GM21526 (cell line): ENCODE results near the gene FAM170B.
A peak's percentile ranks its signal among the peaks of the same experiment; 100 is the strongest.

Source experiments
- ATAC-seq: cut with Tn5 transposase; IDR thresholded peaks from one replicate; pipeline ENCODE4 v1.9.1; 2021; ENCODE audit warnings: moderate library complexity; ENCODE audit not compliant: unreplicated experiment, low FRiP score

Gene FAM170B

GRCh38 chr10:49170632-49171325, 37.0 kb upstream of the FAM170B start:
- no peak for ATAC-seq

GRCh38 chr10:49169776-49170175, 36.0 kb upstream of the FAM170B start:
- no peak for ATAC-seq

DNA sequence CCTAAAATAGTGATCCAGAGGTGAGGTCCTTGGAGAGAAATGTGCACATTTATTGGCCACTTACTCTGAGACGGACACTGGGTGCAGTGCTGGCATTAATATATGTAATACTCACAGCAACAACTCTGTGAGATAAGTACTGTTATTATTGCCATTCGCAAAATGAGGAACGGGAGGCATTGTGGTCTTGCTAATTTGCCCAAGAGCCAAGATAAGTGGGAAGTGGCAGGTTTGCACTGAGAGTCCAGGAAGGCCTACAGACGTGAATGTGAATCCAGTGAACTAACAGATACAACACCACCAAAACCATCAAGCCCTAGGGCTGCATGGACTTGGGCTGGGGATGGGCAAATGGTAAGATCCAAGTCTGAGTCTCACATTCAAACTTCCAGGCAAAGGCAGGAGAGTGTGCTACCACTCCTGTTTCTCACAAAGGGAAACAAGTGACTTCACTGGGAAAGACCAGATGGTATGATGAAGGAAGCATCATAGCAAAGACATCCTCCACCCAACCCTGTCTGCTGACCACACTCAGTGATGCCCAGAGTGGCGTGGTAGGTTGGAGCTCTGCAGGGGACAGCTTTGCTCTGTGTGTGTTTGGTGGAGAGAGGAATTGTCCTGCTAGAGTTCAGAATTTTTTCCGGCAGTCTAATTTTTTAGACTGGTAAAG, 35.1 kb upstream of the FAM170B start:
- ATAC-seq = no peak

DNA sequence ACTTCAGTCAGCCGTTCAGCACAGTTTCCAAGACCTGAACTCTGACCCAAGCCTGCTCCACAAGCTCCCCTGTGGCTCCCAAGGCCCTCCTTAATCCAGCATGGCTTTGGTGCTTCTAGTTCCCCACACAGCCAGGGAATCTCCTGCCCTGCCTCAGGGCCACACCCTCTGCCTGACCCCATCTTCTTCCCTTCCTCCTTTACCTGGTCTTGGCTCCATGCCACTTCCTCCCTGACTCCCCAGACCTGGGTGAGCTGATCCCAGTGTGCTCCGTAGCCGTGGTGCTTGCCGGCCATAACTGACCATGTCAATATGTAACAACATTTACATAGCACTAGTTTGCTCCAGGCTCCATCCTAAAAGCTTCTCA, 34.3 kb upstream of the FAM170B start:
- no peak for ATAC-seq

GRCh38 chr10:49167425-49168170, 33.8 kb upstream of the FAM170B start:
- no peak for ATAC-seq

DNA sequence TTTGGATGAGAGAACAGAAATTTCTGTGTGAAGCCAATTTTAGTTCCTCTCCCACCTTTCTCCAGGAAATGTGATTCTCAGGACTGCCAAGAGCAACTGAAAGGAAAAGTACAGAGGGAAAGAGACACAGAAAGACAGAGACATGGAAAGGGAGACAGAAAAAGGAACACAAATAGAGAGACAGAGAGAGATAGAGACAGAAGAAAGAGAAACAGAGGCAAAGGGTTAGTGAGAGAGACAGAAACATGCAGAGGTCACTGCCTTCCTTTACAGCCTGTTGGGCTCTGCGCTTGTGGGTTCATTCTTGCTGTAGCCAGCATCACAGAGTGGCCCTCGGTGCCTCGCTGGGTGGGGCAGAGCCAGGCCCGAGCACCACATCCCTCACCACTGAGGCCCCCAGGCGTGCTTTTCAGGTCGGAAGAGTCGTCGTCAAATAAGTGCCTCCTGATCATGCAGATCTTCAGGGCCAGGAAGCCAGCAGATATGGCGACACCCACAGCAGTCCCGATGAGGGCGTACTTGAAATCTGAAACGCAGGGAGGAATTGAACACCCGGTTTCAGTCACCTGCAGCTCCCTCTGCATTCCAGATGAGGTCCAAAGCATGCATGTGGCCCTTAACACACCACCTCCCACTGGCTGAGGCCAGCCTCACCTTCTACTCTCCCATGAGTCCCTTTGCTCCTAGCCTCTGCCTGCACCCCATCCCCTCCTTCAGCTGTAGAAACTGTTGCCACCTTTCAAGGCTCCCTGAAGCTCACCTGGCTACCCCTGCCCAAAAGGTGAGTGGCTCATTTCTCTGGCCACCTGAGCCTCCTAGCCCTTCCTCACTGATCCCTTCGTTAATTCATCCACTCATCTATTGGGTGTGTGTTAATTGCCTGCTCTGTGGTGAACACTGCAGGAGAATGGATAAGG, 32.9 kb upstream of the FAM170B start:
- no peak for ATAC-seq

GRCh38 chr10:49165821-49166483, 32.1 kb upstream of the FAM170B start:
- no peak for ATAC-seq

DNA sequence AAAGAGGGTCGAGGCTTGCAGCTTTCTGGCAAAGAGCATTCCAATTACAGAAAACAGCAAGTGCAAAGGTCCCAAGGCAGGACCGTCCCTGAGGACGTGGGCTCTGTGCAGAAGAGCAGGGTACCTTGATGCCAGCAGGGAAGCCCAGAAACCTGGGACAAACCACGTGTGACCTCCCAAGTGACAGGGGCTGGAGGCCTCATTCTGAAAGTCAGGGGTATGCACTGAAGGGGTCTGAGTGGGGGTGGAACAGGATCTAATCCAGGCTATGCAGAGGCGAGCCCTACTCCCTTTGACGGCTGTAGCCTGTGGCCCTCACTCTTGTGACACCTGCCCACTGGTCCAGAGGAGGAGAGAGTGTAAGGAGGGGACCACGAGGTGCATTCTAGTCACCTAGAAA, 31.4 kb upstream of the FAM170B start:
- no peak for ATAC-seq

GRCh38 chr10:49164559-49165188, 30.9 kb upstream of the FAM170B start:
- peak; percentile 78 for ATAC-seq

- ATAC-seq = no peak
These were observed 29.9 kb upstream of the FAM170B start for GRCh38 chr10:49163741-49164140.

DNA sequence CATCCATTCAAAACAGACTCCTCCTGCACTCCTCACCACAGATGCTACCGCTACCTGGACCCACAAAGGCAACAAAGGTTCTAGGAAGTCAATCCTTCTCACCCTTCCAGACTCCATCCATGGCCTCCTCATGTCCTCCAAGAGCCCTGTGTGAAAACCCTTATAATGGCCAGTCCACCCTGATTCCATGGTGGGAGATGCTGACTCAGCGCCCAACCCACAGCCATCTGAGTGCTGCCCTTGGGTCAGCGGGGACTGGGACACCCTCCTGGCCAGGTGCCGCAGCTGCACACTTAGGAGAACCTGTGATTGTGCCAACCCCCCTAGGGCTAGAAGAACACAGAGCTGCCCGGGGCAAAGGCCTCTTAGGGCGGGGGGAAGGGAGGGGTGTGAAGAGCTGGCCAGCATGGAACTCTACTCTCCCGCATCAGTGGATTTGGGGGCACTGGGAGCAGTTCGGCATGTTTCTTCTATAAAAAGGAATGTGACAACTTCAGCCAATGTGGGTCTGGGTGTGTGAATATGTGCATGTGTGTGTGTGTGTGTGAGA, 29.0 kb upstream of the FAM170B start:
- no peak for ATAC-seq

DNA sequence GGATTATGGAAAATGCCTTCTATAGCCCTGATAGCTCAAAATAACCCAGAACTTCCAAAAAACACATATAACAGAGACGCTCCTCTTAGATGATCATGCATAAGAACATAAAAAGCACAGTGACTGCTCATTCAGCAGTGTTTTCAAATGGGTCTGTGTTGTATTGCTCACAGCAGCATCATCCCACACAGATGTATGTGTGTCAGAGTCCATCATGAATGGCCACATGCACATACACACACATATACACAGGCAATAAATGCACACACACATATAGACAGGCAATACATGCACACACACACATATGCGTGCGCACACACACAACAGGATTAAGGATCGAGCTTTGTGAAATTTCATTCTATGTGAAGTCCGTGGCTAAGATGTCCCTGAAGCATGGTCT, 28.2 kb upstream of the FAM170B start:
- no peak for ATAC-seq

- ATAC-seq = no peak
These were observed 27.7 kb upstream of the FAM170B start for GRCh38 chr10:49161411-49161997.

DNA sequence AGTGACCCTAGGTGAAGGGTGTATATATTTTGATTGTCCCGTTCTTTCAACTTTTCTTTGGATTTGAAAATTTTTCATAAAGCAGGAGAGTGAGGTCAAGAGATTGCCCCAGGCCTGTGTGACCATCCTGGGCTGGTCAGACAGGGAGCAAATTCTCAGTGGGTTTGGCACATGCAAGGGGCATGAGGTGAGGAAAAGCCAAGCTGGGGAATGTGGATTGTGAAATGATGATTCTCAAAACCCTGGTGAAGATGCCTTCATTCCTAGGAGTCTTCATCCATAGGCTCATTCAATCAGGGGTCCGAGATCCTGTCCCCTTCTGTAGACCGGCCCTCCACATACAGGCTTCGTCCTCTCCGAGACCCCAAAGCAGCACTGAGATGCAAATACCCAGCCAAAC, 27.0 kb upstream of the FAM170B start:
- ATAC-seq = no peak

DNA sequence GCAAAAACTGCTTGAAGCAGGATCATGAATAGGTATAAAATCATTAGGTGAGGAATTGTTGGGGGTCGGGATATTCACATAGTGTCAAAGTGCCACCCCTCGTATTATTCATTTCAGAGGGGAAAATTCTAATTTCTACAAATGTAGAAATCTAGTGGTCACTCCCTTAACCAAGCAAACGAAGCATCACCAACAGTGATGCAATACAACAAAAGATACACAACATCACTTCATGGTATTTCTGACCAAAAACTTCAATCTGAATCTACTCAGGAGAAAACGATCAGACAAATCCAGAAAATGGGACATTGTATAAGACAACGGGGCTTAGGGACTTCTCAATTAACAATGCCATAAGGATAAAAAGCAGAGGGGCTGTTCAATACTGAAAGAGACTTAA, 26.3 kb upstream of the FAM170B start:
- no peak for ATAC-seq

DNA sequence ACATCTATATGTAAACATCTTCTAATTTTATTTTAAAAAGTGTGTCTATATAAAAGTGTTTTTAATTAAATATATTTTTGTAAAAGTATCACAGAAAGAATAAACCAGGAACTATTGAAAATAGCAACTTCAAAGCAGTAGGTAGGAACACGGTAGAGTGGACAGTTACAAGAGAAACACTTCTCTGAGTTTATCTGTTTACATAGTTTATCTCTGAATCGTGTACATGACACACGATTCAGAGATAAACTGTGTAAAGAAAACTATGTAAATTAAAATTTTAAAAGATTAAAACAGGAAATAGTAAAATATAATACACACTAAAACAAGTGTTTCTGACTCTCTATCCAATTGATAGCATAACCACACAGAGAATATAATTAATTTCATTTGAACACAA, 25.1 kb upstream of the FAM170B start:
- no peak for ATAC-seq

GRCh38 chr10:49158404-49158803, 24.6 kb upstream of the FAM170B start:
- ATAC-seq = no peak

GRCh38 chr10:49157229-49157628, 23.4 kb upstream of the FAM170B start:
- no peak for ATAC-seq

- ATAC-seq = no peak
These were observed 20.8 kb upstream of the FAM170B start for GRCh38 chr10:49154641-49155040.
